Right lobe of liver (tissue), 4 donors: ENCODE measurements around the gene CFL2.

Experiments
- CTCF ChIP-seq, 4 donors: fragments of 200-600 bp in 3 of 4; fragments of 450-650 bp in 1 of 4; IDR thresholded peaks; one replicate each; pipeline versions ENCODE4 v1.5.1 to v1.8.0; 2016 to 2022; ENCODE audit warnings: antibody characterized with exemption in 4 of 4, mild to moderate bottlenecking in 2 of 4
- POLR2A ChIP-seq: fragments of 450-650 bp; IDR thresholded peaks from one replicate; pipeline ENCODE4 v1.6.1; 2017; ENCODE audit warnings: antibody characterized with exemption, mild to moderate bottlenecking
- donor health status: DM: no; HTN: no; CAD: no.
- donor health status: DM: no; HTN: no; CAD: no.
- donor health status: DM: no; HTN: yes; CAD: no.

GRCh38 chr14:34688470-34689206 lies 25.8 kb downstream of the CFL2 start:
- TF ChIP-seq POLR2A (no peak), CTCF (IDR thresholded peaks at IDR 0.05) (no peak)
